OCI-LY1 (cell line): Measurements from ENCODE around the gene SEMA3F.
A peak's percentile ranks its signal among the peaks of the same experiment; 100 is the strongest.

Experiments used
- H2AFZ ChIP-seq: fragments of 200-600 bp; sonication (generic), shearing (Covaris generic); 2 replicates; pipeline ENCODE4 v1.6.0; 2014; ENCODE audit warnings: antibody characterized with exemption, mild to moderate bottlenecking, low read length
- H3F3A ChIP-seq: fragments of 200-600 bp; sonication (generic), shearing (Covaris generic); 2 replicates; pipeline ENCODE4 v1.6.0; 2014; ENCODE audit warnings: mild to moderate bottlenecking, antibody characterized with exemption, low read length, moderate library complexity; ENCODE audit not compliant: insufficient read depth
- H3K27ac ChIP-seq: fragments of 200-600 bp; sonication (generic); 2 replicates; pipeline ENCODE4 v1.5.1; 2014; ENCODE audit warnings: low read length, mixed run types, mild to moderate bottlenecking, low read depth; ENCODE audit not compliant: poor library complexity, severe bottlenecking
- H3K27me3 ChIP-seq: fragments of 200-600 bp; sonication (generic); 2 replicates; pipeline ENCODE4 v1.6.0; 2014; ENCODE audit warnings: antibody characterized with exemption, mild to moderate bottlenecking, low read length, moderate library complexity; ENCODE audit not compliant: insufficient read depth
- H3K36me3 ChIP-seq: fragments of 200-600 bp; sonication (generic); 2 replicates; pipeline ENCODE4 v1.6.1; 2014; ENCODE audit warnings: mild to moderate bottlenecking, antibody characterized with exemption, low read length, moderate library complexity, mixed read lengths; ENCODE audit not compliant: insufficient read depth
- H3K4me1 ChIP-seq: fragments of 200-600 bp; sonication (generic); 2 replicates; pipeline ENCODE4 v1.5.1; 2014; ENCODE audit warnings: mild to moderate bottlenecking, low read length, moderate library complexity; ENCODE audit not compliant: insufficient read depth, severe bottlenecking
- H3K4me2 ChIP-seq: fragments of 200-600 bp; sonication (generic), shearing (Covaris generic); 2 replicates; pipeline ENCODE4 v1.6.1; 2014; ENCODE audit warnings: low read length
- H3K4me3 ChIP-seq: fragments of 200-600 bp; sonication (generic); 2 replicates; pipeline ENCODE4 v1.5.1; 2014; ENCODE audit warnings: low read length, low read depth, mild to moderate bottlenecking, mixed read lengths; ENCODE audit not compliant: poor library complexity, severe bottlenecking
- H3K79me2 ChIP-seq: fragments of 200-600 bp; shearing (Covaris generic); 2 replicates; pipeline ENCODE4 v1.6.1; 2016; ENCODE audit warnings: mixed run types, low read length, mixed read lengths; ENCODE audit not compliant: insufficient read depth
- H3K9ac ChIP-seq: fragments of 200-600 bp; sonication (generic), shearing (Covaris generic); 2 replicates; pipeline ENCODE4 v1.6.1; 2014; ENCODE audit warnings: mild to moderate bottlenecking, low read length, mixed read lengths
- H3K9me2 ChIP-seq: fragments of 200-600 bp; sonication (generic), shearing (Covaris generic); 2 replicates; pipeline ENCODE4 v1.6.1; 2014; ENCODE audit warnings: low read depth, mild to moderate bottlenecking, low read length, mixed read lengths
- H3K9me3 ChIP-seq: fragments of 200-600 bp; shearing (Covaris generic); 2 replicates; pipeline ENCODE4 v1.6.1; 2014; ENCODE audit warnings: low read length, mixed read lengths
- H4K20me1 ChIP-seq: fragments of 200-600 bp; sonication (generic), shearing (Covaris generic); 2 replicates; pipeline ENCODE4 v1.6.0; 2016; ENCODE audit warnings: mild to moderate bottlenecking, low read length; ENCODE audit not compliant: insufficient read depth
- EZH2 ChIP-seq: fragments of 200-600 bp; sonication (generic), shearing (Covaris generic); IDR thresholded peaks from 2 replicates; pipeline ENCODE4 v1.8.0; 2017; ENCODE audit warnings: borderline replicate concordance, mixed run types, mild to moderate bottlenecking, antibody characterized with exemption, low read length, moderate library complexity, mixed read lengths
- TF ChIP-seq, protein P1 (sequence below): fragments of 200-600 bp; sonication (generic), shearing (Covaris generic); IDR thresholded peaks from 2 replicates; pipeline ENCODE4 v1.5.1; 2017; ENCODE audit warnings: mild to moderate bottlenecking, antibody characterized with exemption, low read length, moderate library complexity, mixed read lengths

Gene SEMA3F

DNA sequence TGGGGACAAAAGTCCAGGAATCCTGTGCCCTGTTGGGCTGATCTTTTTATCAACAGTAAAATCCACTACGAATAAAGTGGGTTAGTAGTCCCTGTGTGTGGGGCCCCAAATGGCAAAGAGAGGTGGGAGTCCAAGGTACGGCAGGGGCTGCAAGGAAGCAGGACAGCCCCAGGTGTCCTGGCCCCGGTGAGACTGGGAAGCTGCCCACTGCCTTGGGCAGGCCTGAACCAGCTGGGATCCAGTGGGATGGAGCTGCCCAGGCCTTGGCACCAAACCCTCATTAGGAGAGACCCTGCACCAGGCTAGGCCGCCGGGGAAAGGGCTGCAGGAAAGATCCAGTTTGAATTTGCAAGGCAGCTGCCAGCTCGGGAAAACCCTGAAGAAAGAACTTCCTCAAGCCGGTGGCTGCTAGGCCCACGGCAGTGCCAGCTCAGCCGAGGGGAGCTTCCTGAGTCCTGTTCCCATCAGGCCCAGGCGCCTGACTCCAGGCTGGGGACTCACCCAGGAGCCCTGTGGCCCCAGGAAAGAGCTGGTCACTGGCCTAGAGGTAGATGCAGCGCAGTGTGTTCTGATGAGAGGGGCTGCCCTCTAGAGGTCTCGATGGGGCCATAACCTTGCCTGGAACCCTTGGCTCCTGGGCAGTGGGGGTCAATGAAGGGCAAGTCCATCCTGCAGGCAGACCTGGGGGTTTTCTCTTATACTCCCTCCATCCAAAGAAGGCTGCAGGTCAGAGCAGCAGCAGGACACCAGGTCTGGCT lies 66.5 kb downstream of the SEMA3F start:
- peaks cover 8% of the 10 kb centered on the region; the same call in 1 of the 2 replicates for H3K27me3 ChIP-seq
- no peak overlapping the region for H3K27ac ChIP-seq
- no peak overlapping the region for H3K4me3 ChIP-seq

DNA sequence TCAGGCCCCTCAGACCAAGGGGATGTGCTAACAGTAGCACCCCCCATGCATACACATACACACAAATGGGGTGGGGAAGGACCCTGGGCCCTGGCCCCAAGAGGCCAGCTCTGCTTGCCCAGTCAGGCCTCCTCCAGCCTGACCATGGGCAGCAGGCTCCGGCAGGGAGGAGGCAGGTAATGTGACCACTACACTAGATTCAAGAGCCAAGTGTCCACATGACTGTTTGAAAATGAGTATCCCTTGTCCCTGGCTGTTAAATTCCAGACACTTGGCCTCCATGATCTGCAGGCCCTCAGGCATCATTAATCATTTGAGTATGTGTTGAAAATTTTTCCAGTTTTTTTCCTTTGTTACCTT lies 67.0 kb downstream of the SEMA3F start:
- Histone ChIP-seq H3K27me3 (peaks cover 8% of the 10 kb centered on the region; the same call in 1 of the 2 replicates), H3K36me3 (no peaks in the 10 kb centered on the region), H3K9me3 (no peaks in the 10 kb centered on the region), H3K79me2 (no peaks in the 10 kb centered on the region), H3K9ac (no peak overlapping the region), H3K27ac (no peak overlapping the region), H3K4me2 (no peak overlapping the region), H3K9me2 (no peaks in the 10 kb centered on the region), H3K4me1 (peaks cover 10% of the 10 kb centered on the region), H4K20me1 (no peaks in the 10 kb centered on the region), H3F3A (no peaks in the 10 kb centered on the region), H3K4me3 (no peak overlapping the region), H2AFZ (no peak overlapping the region)
- TF ChIP-seq, protein P1, sequence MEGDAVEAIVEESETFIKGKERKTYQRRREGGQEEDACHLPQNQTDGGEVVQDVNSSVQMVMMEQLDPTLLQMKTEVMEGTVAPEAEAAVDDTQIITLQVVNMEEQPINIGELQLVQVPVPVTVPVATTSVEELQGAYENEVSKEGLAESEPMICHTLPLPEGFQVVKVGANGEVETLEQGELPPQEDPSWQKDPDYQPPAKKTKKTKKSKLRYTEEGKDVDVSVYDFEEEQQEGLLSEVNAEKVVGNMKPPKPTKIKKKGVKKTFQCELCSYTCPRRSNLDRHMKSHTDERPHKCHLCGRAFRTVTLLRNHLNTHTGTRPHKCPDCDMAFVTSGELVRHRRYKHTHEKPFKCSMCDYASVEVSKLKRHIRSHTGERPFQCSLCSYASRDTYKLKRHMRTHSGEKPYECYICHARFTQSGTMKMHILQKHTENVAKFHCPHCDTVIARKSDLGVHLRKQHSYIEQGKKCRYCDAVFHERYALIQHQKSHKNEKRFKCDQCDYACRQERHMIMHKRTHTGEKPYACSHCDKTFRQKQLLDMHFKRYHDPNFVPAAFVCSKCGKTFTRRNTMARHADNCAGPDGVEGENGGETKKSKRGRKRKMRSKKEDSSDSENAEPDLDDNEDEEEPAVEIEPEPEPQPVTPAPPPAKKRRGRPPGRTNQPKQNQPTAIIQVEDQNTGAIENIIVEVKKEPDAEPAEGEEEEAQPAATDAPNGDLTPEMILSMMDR = no peak
- no peak for TF ChIP-seq EZH2

More for the DNA sequence above, 66.5 kb downstream of the SEMA3F start:
- TF ChIP-seq, protein P1 = peak; percentile 21; the same call in 1 of the 2 replicates
- no peak for TF ChIP-seq EZH2
- Histone ChIP-seq H3K4me1 (peaks cover 5% of the 10 kb centered on the region), H3F3A (no peaks in the 10 kb centered on the region), H4K20me1 (no peaks in the 10 kb centered on the region), H3K36me3 (no peaks in the 10 kb centered on the region), H3K9me3 (no peaks in the 10 kb centered on the region), H3K4me2 (no peak overlapping the region), H2AFZ (no peak overlapping the region), H3K9me2 (no peaks in the 10 kb centered on the region), H3K9ac (no peak overlapping the region), H3K79me2 (no peaks in the 10 kb centered on the region)

DNA sequence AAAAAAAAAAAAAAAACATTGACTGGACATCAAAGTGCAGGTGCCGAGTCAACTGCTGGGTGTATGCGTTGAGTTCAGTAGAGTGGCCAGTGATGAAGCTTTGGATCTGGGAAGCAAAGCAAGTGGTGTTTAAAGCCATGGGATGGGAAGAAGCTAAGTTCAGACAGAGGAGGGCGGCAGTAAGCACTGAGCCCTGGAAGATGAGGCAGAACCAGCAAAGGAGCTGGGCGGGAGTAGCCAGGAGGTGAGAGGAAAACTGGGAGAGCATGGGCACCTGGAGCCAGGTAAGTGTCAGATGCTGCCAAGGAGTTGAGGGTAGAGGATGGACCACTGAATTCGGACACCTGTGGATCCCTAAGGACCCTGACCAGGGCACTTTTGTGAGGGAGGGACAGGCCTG lies 69.5 kb downstream of the SEMA3F start:
- no peak for TF ChIP-seq EZH2
- TF ChIP-seq, protein P1 = no peak
- no peak overlapping the region for H3K9ac ChIP-seq
- no peaks in the 10 kb centered on the region for H3K79me2 ChIP-seq
- no peak overlapping the region for H3K4me3 ChIP-seq
- H3K9me2 ChIP-seq = no peaks in the 10 kb centered on the region
- no peak overlapping the region for H3K4me2 ChIP-seq
- H4K20me1 ChIP-seq = no peaks in the 10 kb centered on the region
- peaks cover 22% of the 10 kb centered on the region for H3K4me1 ChIP-seq
- H3K27me3 ChIP-seq = no peaks in the 10 kb centered on the region; the same call in 1 of the 2 replicates
- no peaks in the 10 kb centered on the region for H3F3A ChIP-seq
- H3K27ac ChIP-seq = no peak overlapping the region
- no peak overlapping the region for H2AFZ ChIP-seq
- H3K9me3 ChIP-seq = no peaks in the 10 kb centered on the region
- no peaks in the 10 kb centered on the region for H3K36me3 ChIP-seq
